Endothelial cell (in vitro differentiated cells): ENCODE data around the gene GLCCI1. TPM values are rescaled to one million over a fixed set of nuclear protein-coding genes. Genes with fewer than 3 reads are reported as not detected.

Source experiments
- DNase-seq: peaks from one replicate; pipeline ENCODE4 v3.0.0; 2021; ENCODE audit warnings: low spot score
- H3K27ac Mint-ChIP-seq: one replicate; pipeline ENCODE4 v1.8.0; 2021; ENCODE audit warnings: mixed read lengths, inconsistent platforms; ENCODE audit not compliant: unreplicated experiment
- H3K27me3 Mint-ChIP-seq: one replicate; pipeline ENCODE4 v1.8.0; 2021; ENCODE audit warnings: mild to moderate bottlenecking, moderate library complexity, mixed read lengths, inconsistent platforms; ENCODE audit not compliant: unreplicated experiment
- H3K36me3 Mint-ChIP-seq: one replicate; pipeline ENCODE4 v1.8.0; 2021; ENCODE audit warnings: mild to moderate bottlenecking, low read depth, mixed read lengths, inconsistent platforms; ENCODE audit not compliant: unreplicated experiment
- H3K4me1 Mint-ChIP-seq: one replicate; pipeline ENCODE4 v1.8.0; 2021; ENCODE audit warnings: mild to moderate bottlenecking, mixed read lengths, inconsistent platforms; ENCODE audit not compliant: unreplicated experiment
- H3K4me3 Mint-ChIP-seq: one replicate; pipeline ENCODE4 v1.8.0; 2021; ENCODE audit warnings: mild to moderate bottlenecking, mixed read lengths, inconsistent platforms; ENCODE audit not compliant: unreplicated experiment
- H3K9me3 Mint-ChIP-seq: one replicate; pipeline ENCODE4 v1.8.0; 2021; ENCODE audit warnings: mixed read lengths, inconsistent platforms; ENCODE audit not compliant: unreplicated experiment
- CTCF ChIP-seq: fragments of 200-600 bp; sonication (generic); IDR thresholded peaks from one replicate; pipeline ENCODE4 v1.5.0; 2021; ENCODE audit warnings: antibody characterized with exemption; ENCODE audit not compliant: unreplicated experiment
- total RNA-seq: library from RNA; stranded (reverse); fragmentation: NEBNext Ultra II Directional; extraction: Animal tissue kit (Norgen Biotek cat#: 25700); gene quantifications from one replicate; pipeline ENCODE4 v1.2.1, GENCODE V29; 2021; ENCODE audit not compliant: unreplicated experiment

Gene GLCCI1
- total RNA-seq, 1 donor from 2014 or later: 13.8 TPM

- TF ChIP-seq CTCF: no peak
- Mint-ChIP-seq H3K27me3 (no peaks in the 10 kb centered on the region), H3K4me1 (no peaks in the 10 kb centered on the region), H3K4me3 (no peak overlapping the region), H3K36me3 (no peaks in the 10 kb centered on the region), H3K9me3 (no peaks in the 10 kb centered on the region), H3K27ac (no peak overlapping the region)
- no peak for DNase-seq
Measured at GRCh38 chr7:8082762-8083161, 114.2 kb downstream of the GLCCI1 start.

GRCh38 chr7:8084836-8085235 is 116.2 kb downstream of the GLCCI1 start:
- Mint-ChIP-seq H3K4me1 (no peaks in the 10 kb centered on the region), H3K36me3 (no peaks in the 10 kb centered on the region), H3K9me3 (no peaks in the 10 kb centered on the region), H3K27me3 (no peaks in the 10 kb centered on the region), H3K27ac (no peak overlapping the region), H3K4me3 (no peak overlapping the region)
- no peak for DNase-seq
- TF ChIP-seq CTCF: no peak

- no peak overlapping the region for H3K4me3 Mint-ChIP-seq
- H3K9me3 Mint-ChIP-seq: no peaks in the 10 kb centered on the region
- no peak overlapping the region for H3K27ac Mint-ChIP-seq
- H3K4me1 Mint-ChIP-seq: no peaks in the 10 kb centered on the region
- H3K27me3 Mint-ChIP-seq: no peaks in the 10 kb centered on the region
- DNase-seq: no peak
- no peaks in the 10 kb centered on the region for H3K36me3 Mint-ChIP-seq
- TF ChIP-seq CTCF: no peak
Measured at GRCh38 chr7:8085420-8085819, 116.8 kb downstream of the GLCCI1 start.

GRCh38 chr7:8086239-8086638 is 117.6 kb downstream of the GLCCI1 start:
- no peaks in the 10 kb centered on the region for H3K9me3 Mint-ChIP-seq
- no peak for TF ChIP-seq CTCF
- no peaks in the 10 kb centered on the region for H3K36me3 Mint-ChIP-seq
- H3K4me1 Mint-ChIP-seq: no peaks in the 10 kb centered on the region
- no peak overlapping the region for H3K27ac Mint-ChIP-seq
- no peak overlapping the region for H3K4me3 Mint-ChIP-seq
- no peak for DNase-seq
- no peaks in the 10 kb centered on the region for H3K27me3 Mint-ChIP-seq

- Mint-ChIP-seq H3K4me1 (no peaks in the 10 kb centered on the region), H3K36me3 (no peaks in the 10 kb centered on the region), H3K4me3 (no peak overlapping the region), H3K27me3 (no peaks in the 10 kb centered on the region), H3K27ac (no peak overlapping the region), H3K9me3 (no peaks in the 10 kb centered on the region)
- no peak for DNase-seq
- no peak for TF ChIP-seq CTCF
Measured at GRCh38 chr7:8089036-8089780, 120.6 kb downstream of the GLCCI1 start.
